ENCODE measurements around the gene RFLNA.

- no peak for TF ChIP-seq CTCF (IDR thresholded peaks at IDR 0.05)
- TF ChIP-seq POLR2A (IDR thresholded peaks at IDR 0.05): no peak
- TF ChIP-seq POLR2AphosphoS5 (IDR thresholded peaks at IDR 0.05): no peak
Measured at GRCh38 chr12:124323771-124324530, 29.1 kb downstream of the RFLNA start.

All from prostate gland (tissue), 2 donors.